ENCODE results near the gene ZNF292.

GRCh38 chr6:87197547-87197946 lies 42.2 kb downstream of the ZNF292 start:
- no peak for TF ChIP-seq CTCF (IDR thresholded peaks at IDR 0.05; ENCODE audit: poor library complexity)
- TF ChIP-seq EZH2 (IDR thresholded peaks at IDR 0.05; ENCODE audit: borderline replicate concordance): no peak
